M059J (cell line): ENCODE results near the gene MTCL1. TPM values are rescaled to one million over a fixed set of nuclear protein-coding genes. Genes with fewer than 3 reads are reported as not detected.

Experiments used
- DNase-seq: peaks from one replicate; pipeline ENCODE4 v3.0.0-alpha.2; 2012; ENCODE audit warnings: low read depth
- total RNA-seq: library from RNA; depleted of rRNA; stranded (reverse); fragments of >200 nt; shearing (Covaris generic); gene quantifications from 2 replicates; pipeline ENCODE4 v1.2.3, GENCODE V29; 2014

The MTCL1 gene
- total RNA-seq, 1 experiment from 2014 or later = 28.2 TPM

DNA sequence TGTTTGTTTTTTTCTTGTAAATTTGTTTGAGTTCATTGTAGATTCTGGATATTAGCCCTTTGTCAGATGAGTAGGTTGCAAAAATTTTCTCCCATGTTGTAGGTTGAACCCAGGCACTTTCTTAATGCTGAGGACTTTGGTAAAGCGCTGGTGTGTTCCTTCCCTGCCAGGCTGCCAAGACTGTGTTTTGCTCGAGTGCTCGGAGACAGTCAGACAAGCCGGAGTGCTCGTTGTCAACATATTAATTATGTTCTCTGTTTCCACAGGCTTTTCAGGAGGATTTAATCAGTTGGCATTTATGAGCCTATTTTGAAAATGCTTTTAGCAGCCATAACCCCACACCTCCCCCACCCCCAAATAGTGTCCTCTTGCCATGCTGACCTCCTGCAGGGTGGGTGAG is 6.4 kb downstream of the MTCL1 start:
- no peak for DNase-seq

GRCh38 chr18:8713691-8714090 is 8.3 kb downstream of the MTCL1 start:
- DNase-seq = no peak

DNA sequence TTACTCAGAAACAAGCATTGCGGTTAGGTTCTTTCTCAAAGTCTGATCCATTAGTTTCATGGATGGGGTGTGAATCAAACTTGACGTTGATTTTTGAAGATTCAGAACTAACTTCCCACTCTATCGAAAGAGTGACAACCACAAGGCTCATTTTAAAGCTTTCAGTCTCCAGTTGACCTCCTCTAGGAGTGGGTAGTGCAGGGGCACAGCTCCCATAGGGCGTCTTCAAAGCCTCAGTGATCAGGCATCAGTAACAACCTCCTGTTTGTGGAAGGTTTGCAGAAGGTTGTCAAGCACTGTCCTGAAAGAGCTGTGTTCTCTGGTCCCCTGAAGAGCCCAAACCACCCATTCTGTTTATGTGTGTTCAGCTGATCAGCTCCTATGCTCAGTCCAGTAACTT is 10.2 kb downstream of the MTCL1 start:
- no peak for DNase-seq

- no peak for DNase-seq
These were observed 11.8 kb downstream of the MTCL1 start for GRCh38 chr18:8717011-8717770.

DNA sequence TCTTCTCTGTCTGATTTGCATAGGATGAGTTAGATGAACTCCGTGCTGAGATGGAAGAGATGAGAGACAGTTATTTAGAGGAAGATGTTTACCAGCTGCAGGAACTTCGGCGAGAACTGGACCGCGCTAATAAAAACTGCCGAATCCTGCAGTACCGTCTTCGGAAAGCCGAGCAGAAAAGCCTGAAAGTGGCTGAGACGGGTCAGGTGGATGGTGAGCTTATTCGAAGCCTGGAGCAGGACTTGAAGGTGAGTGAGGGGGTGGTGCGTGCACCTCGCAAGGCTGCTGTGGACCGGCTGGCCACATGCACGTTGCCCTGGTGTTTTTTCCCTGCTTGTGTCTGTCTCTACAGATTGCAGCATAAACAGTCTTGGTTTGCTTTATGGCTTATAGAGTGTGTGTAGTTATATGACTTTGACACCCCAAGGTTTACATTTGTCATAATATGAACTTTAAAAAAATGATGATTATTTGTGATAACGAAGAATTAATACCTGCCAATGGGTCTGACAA is 13.1 kb downstream of the MTCL1 start:
- DNase-seq = no peak

DNA sequence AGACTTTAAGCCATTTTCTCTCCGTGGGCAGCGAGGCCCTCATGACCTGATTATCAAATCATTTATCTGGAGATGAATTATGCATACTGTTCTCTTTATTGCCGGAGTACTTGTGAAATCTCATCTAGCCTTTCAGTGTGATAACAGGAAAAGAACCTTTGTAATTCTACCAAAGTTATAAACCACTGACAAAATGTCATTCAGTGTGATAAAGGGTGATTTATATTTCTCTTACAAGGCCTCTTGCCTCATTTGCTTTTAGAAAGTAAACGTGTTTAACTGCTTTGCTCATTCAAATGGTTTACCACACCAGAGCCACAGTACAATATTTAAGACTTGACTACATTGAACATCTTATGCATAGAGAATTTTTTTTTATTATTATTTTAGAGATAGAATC is 13.8 kb downstream of the MTCL1 start:
- DNase-seq = no peak

DNA sequence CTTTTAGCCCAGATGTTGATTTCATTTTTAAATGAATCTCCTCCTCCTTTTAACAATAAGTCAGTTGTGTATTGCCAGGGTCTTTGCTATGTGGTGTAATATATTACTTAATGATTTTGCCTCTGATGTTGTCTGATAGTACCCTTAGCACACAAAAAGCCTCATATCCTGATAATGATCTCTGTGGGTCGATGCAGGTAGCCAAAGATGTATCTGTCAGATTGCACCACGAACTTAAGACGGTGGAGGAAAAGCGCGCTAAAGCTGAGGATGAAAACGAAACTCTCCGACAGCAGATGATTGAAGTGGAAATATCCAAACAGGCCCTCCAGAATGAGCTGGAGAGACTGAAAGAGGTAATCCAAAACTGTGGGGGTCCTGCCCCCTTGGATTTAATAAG is 14.8 kb downstream of the MTCL1 start:
- no peak for DNase-seq

DNA sequence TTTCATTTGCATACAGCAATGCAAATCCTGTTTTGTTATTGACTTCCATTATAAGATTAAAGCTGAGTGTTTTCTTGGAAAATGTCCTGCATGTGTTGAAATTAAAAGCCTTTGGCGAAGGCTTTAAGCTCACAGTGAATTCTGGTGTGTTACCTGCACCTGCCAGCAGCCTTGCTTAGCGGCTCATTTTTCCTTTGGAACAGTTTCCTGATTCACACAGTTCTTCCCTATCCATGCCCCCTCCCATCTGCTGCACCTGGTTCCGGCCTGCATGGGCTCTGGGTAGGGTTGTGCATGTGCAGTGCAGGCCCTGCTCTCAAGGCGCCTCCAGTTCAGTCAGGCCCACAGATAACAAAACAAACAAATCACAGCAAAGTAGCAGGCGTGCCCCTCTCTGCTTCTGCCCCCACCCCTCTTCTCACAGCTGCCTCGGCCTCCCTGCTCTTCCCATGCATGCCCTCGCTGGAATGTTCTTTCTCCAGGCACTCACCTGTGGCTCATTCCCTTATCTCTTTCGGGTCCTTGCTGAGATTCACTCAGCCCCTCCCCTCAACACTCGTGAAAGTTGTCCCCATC is 15.8 kb downstream of the MTCL1 start:
- no peak for DNase-seq

DNA sequence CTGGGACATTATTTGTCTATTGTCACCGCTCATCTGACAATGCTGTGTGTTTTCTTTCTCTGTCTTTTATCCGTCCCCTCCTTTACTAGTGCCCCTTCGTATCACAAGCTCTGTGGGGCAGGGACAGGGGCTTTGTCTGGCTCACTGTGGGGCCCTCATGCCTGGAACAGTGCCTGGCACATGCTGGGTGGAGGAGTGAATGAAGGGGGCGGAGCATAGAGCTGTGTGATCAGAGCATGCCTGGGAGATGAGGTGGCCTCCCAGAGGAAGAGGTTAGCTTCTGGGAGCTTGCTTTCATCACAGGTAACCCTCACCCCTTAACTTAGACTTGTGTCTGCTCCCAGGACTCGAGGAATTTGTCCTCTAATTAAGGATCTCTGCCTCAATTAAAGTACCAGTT is 16.4 kb downstream of the MTCL1 start:
- peak; percentile 69 for DNase-seq

DNA sequence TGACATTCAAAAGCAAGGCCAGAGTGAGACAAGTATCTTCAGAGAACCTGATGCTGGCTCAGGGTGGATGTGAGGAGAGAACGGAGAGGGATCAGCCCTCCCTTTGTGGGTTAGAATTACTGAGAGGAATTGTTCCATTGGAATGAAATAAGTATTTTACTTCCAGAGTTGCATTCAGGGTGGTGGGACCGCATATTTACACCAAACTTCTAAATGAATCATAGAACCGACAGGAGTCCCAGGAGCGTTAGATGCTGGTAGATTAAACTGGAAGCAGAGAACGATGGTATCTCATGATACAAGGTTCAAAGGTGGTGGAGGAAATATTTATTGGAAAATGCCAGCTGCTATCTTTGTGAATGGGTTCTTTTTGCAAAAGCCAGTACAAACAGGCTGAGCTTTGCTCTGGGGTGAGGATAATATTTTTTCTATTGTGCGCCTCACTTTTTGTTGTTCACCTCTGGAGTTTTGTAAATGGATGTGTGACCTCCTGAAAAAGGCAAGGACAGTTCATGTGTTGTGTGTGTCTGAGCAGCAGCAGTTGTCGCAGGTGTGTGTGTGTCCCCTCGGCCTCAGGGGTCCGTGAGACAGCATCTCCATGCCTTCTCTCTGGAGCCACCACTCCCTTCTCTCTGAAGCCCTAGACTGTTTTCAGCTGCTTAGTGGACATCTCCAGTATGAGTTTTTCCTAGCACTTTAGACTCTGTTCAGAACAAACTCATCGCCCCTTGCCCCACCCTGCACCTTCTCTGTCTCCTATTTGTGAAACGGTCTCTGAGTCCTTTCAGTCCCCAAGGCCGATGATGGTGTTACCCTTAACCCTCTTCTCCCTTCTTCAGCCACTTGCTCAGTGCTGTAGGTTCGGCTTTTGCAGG is 17.8 kb downstream of the MTCL1 start:
- no peak for DNase-seq

DNA sequence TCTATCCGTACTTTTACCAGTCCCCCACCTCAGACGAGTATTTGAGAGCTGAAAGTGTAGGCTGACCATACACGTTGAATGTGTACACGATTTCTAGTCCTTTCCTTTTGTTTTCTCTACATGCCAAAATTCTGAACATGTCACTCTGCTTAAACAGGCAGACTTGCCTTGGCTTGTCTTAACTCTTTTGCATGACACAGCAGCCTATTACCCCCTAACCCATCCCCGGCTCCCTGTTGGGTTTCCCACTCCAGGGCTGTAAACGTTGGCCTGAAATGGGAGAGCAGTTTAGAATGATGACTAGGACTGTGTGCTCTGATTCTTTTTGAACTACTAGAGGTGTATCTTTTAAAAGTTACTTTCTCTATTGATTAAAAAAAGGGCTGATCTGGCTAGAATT is 19.1 kb downstream of the MTCL1 start:
- DNase-seq = no peak

DNA sequence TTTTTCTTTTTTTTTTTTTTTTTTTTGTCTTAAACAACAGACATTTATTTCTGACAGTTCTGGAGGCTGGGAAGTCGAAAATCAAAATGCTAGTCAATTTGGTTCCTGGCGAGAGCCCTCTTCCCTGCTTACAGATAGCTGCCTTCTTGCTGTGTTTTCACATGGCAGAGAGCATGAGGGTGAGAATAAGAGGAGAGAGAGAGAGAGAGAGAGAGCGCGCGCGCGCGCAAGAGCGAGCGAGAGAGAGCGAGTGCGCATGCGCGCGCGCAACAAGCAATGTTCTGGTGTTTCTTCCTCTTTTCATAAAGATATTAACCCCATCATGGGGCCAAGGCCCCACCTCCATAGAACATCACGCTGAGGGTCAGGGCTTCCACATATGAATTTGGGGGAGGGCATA is 20.9 kb downstream of the MTCL1 start:
- no peak for DNase-seq

GRCh38 chr18:8726963-8727705 is 21.8 kb downstream of the MTCL1 start:
- DNase-seq = peak; percentile 33

GRCh38 chr18:8730080-8730827 is 24.9 kb downstream of the MTCL1 start:
- peak; percentile 90 for DNase-seq

- DNase-seq = no peak
These were observed 27.3 kb downstream of the MTCL1 start for GRCh38 chr18:8732442-8733360.

- DNase-seq = no peak
These were observed 29.1 kb downstream of the MTCL1 start for GRCh38 chr18:8734496-8734895.

DNA sequence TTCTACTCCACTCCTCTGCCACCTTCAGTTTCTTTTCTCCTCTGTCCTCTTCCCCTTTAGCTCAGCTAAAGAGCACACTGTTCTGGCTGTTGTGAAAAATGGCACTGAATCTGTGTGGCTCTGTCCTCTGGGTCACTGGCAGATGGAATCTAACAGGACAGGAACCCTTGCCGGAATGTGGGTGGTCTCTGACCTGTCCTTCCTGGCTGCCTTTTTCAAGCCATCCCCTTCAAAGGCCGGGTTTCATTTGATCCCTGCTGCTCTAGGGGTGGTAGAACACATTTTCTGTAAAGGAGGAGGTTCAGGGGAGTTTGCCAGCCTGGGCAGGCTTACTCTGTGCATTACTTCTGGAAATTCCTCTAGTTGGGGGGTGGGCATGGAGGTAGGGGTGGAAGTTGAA is 29.9 kb downstream of the MTCL1 start:
- no peak for DNase-seq

DNA sequence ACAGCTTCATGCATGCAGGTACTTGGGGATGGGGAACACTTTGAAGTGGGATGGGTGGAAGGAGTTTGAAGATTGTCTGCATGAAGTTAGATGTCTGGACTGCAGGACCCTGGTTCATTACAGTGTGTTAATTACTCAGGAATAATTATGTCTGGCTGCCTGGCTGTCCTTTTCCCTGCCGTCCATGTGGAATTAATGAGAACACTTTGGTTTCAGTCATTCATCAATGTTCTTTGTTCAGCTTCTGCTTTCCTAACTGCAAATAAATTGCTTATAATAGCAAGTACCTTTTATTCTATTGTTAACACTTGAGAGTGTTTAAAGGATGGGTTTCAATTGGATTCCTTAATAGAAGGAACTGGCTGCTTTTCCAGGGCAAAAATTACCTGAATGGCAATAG is 35.8 kb downstream of the MTCL1 start:
- DNase-seq = no peak

GRCh38 chr18:8741532-8741931 is 36.2 kb downstream of the MTCL1 start:
- DNase-seq = no peak
